Ecto neural progenitor cell (in vitro differentiated cells): ENCODE data around the gene PRSS27.
"Not testable (repeated sequence)": the region's sequence is repeated elsewhere in the genome, so short reads cannot be mapped to it uniquely, and the experiment has no call there.

Experiments
- DNase-seq: peaks from one replicate; pipeline ENCODE4 v3.0.0-alpha.2; 2018; ENCODE audit warnings: low spot score

Gene PRSS27

GRCh38 chr16:2696601-2697250 is 23.3 kb downstream of the PRSS27 start:
- not testable (repeated sequence) for DNase-seq

GRCh38 chr16:2692948-2693651 is 26.9 kb downstream of the PRSS27 start:
- DNase-seq = peak; percentile 62

GRCh38 chr16:2692251-2692947 is 27.6 kb downstream of the PRSS27 start:
- no peak for DNase-seq

- no peak for DNase-seq
Observed at GRCh38 chr16:2691491-2692248, 28.4 kb downstream of the PRSS27 start.

GRCh38 chr16:2690852-2691251 is 29.2 kb downstream of the PRSS27 start:
- no peak for DNase-seq

GRCh38 chr16:2689968-2690801 is 29.8 kb downstream of the PRSS27 start:
- DNase-seq = no peak

- not testable (repeated sequence) for DNase-seq
Observed at GRCh38 chr16:2689422-2689821, 30.6 kb downstream of the PRSS27 start.

- DNase-seq = no peak
Observed at GRCh38 chr16:2687531-2688308, 32.3 kb downstream of the PRSS27 start.

- no peak for DNase-seq
Observed at GRCh38 chr16:2686912-2687507, 33.0 kb downstream of the PRSS27 start.

GRCh38 chr16:2686075-2686474 is 33.9 kb downstream of the PRSS27 start:
- DNase-seq = not testable (repeated sequence)

- not testable (repeated sequence) for DNase-seq
Observed at GRCh38 chr16:2683041-2683440, 37.0 kb downstream of the PRSS27 start.

- DNase-seq = peak; percentile 97
Observed at GRCh38 chr16:2682209-2683021, 37.6 kb downstream of the PRSS27 start, which contains the start of gene KCTD5. Gene KCTD5 (plus strand): TSS chr16:2682523. CDS start chr16:2682549, 26 bp downstream.

- DNase-seq = not testable (repeated sequence)
Observed at GRCh38 chr16:2680360-2680759, 39.7 kb downstream of the PRSS27 start.

- not testable (repeated sequence) for DNase-seq
Observed at GRCh38 chr16:2679902-2680301, 40.1 kb downstream of the PRSS27 start.

GRCh38 chr16:2678206-2678965 is 41.6 kb downstream of the PRSS27 start:
- DNase-seq = not testable (repeated sequence)

- not testable (repeated sequence) for DNase-seq
Observed at GRCh38 chr16:2676937-2677336, 43.1 kb downstream of the PRSS27 start.

GRCh38 chr16:2675714-2676113 is 44.3 kb downstream of the PRSS27 start:
- no peak for DNase-seq

- no peak for DNase-seq
Observed at GRCh38 chr16:2675021-2675420, 45.0 kb downstream of the PRSS27 start.
